H1 (cell line): ENCODE data around the gene BSN. TPM values are rescaled to one million over a fixed set of nuclear protein-coding genes. Genes with fewer than 3 reads are reported as not detected.

Experiments
- ASH2L ChIP-seq: fragments of 200-600, 300-600 bp; sonication (generic); IDR thresholded peaks from one replicate; pipeline ENCODE4 v1.7.1; 2017; ENCODE audit warnings: low read length
- CBX8 ChIP-seq: fragments of 300-800, 300-1000 bp; sonication (generic); IDR thresholded peaks from 2 replicates; pipeline ENCODE4 v1.7.1; 2016; ENCODE audit warnings: low read depth, low read length, borderline replicate concordance
- EZH2 ChIP-seq: fragments of 200-600 bp; sonication (generic); IDR thresholded peaks from 2 replicates; pipeline ENCODE4 v1.7.1; 2012; ENCODE audit warnings: low read depth, mild to moderate bottlenecking, moderate library complexity, low read length, inconsistent platforms; ENCODE audit not compliant: severe bottlenecking
- RAD21 ChIP-seq, 2 experiments: IDR thresholded peaks in 1 of 2; conservative IDR thresholded peaks in 1 of 2; 2 replicates each; pipeline ENCODE4 v1.6.1; 2011; ENCODE audit warnings: low read depth in 2 of 2, low read length in 2 of 2, improper control_type of control experiment in 1 of 2, inconsistent platforms in 1 of 2, mild to moderate bottlenecking in 1 of 2, moderate library complexity in 1 of 2
- RXRA ChIP-seq: IDR thresholded peaks from 2 replicates; pipeline ENCODE4 v1.6.1; 2011; ENCODE audit warnings: low read depth, mild to moderate bottlenecking, low read length, moderate library complexity; ENCODE audit not compliant: insufficient read depth
- SRF ChIP-seq: IDR thresholded peaks from 2 replicates; pipeline ENCODE4 v1.6.1; 2011; ENCODE audit warnings: mild to moderate bottlenecking, low read depth, low read length, moderate library complexity
- TCF12 ChIP-seq: IDR thresholded peaks from 2 replicates; pipeline ENCODE4 v1.6.1; 2011; ENCODE audit warnings: low read depth, mild to moderate bottlenecking, low read length
- polyA plus RNA-seq, 7 experiments: library from polyadenylated mRNA; depleted of rRNA in 3 of 7; stranded (reverse) in 5 of 7; unstranded in 2 of 7; fragments of >200 nt in 5 of 7; fragments of 200-250 nt in 2 of 7; gene quantifications; 1 replicate in 5 of 7; 2 replicates in 1 of 7; 4 replicates in 1 of 7; pipeline versions ENCODE4 v1.2.1 to v1.2.3, GENCODE V29; 2011 to 2013; ENCODE audit warnings: missing spikeins in 2 of 7, mixed read lengths in 2 of 7
- total RNA-seq: library from RNA; stranded (reverse); fragmentation: NEBNext Ultra II Directional; extraction: Animal tissue kit (Norgen Biotek cat#: 25700); gene quantifications from 2 replicates; pipeline ENCODE4 v1.2.1, GENCODE V29; 2021

BSN gene
- total and polyA plus RNA-seq, 2 of the 8 experiments (the other 6 are each of a cell fraction or from before 2014, with no cell fraction given): 0.60 to 3.0 TPM

DNA sequence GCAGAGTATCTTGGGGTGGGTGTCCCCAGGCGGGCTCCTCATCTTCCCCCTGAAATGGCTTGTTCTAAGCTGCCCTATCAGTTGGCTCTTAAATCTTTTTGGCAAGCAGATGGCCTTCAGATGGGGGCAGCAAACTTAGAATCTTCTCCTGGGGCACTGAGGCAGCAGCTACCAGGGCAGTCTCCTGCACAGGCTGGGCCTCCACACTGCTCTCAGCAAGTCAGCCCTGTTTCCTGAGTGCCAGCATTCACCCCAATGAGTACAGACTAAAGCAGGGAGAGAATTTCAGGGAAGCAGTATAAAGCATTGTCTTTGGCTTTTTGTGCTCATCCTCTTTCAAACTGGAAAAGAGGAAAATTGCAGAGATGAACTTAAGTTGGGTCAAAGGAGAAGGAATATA lies 68.8 kb downstream of the BSN start (continued):
- no peak for TF ChIP-seq EZH2
- no peak for TF ChIP-seq RXRA
- no peak for TF ChIP-seq ASH2L
- TF ChIP-seq RAD21 (IDR thresholded peaks at IDR 0.05 in 1 of 2, conservative IDR thresholded peaks at IDR 0.05 in 1 of 2; ENCODE audit: low read depth in 2 of 2, low read length in 2 of 2): no peak
- no peak for TF ChIP-seq SRF
- TF ChIP-seq TCF12: no peak
- TF ChIP-seq CBX8: no peak
